IPS-18c (cell line): ENCODE results near the gene SERINC5.

Experiments
- H3K4me3 ChIP-seq: 2 replicates; pipeline ENCODE4 v1.7.0; 2013; ENCODE audit warnings: low read depth, mild to moderate bottlenecking, low read length, moderate library complexity; ENCODE audit not compliant: insufficient read depth
- H3K9me3 ChIP-seq: one replicate; pipeline ENCODE4 v1.6.1; 2013; ENCODE audit warnings: mild to moderate bottlenecking, low read length, moderate library complexity; ENCODE audit not compliant: control insufficient read depth, insufficient read depth

SERINC5 gene

GRCh38 chr5:80238097-80238496, 17.8 kb downstream of the SERINC5 start:
- H3K4me3 ChIP-seq: no peak overlapping the region

GRCh38 chr5:80237243-80237642, 18.6 kb downstream of the SERINC5 start:
- no peak overlapping the region for H3K4me3 ChIP-seq
- H3K9me3 ChIP-seq: no peaks in the 10 kb centered on the region

More at GRCh38 chr5:80238097-80238496, 17.8 kb downstream of the SERINC5 start:
- H3K9me3 ChIP-seq: peaks cover 5% of the 10 kb centered on the region

DNA sequence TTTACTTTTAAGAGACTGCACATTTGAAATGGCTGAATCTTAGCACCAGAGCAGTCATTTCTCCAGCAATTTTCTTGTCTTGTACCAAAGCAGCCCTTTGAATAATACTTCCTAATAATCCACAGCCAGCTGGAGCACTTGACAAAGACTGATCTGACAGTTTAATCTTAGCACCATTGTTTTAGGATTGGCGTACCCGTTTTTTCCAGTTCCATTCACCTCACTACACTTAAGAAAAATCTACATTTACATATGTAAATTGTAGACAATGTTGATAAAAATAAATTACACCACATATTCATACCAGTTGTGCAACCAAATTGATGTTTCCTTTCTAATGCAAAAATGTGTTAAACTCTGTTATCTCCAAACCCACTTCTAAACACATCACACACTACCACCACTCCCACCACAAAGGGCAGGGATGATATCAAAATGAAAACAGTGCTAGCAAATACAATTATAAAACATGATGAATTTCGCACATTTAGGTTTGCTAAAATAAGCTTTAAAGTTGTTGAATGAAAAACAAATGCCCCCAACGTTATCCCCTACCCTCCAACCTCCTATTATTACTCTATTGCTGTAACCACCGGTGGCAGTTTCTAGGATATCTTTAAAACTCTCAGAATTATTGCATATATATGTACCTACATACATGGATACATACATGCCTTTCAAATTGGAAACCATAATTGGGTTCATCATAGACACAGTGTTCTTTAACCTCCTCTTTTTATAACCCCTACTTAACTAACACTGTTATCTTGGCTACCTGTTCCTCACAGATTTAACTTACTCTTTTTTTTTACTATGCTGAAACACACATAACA, 21.5 kb downstream of the SERINC5 start:
- no peak overlapping the region for H3K4me3 ChIP-seq
- H3K9me3 ChIP-seq: no peaks in the 10 kb centered on the region

DNA sequence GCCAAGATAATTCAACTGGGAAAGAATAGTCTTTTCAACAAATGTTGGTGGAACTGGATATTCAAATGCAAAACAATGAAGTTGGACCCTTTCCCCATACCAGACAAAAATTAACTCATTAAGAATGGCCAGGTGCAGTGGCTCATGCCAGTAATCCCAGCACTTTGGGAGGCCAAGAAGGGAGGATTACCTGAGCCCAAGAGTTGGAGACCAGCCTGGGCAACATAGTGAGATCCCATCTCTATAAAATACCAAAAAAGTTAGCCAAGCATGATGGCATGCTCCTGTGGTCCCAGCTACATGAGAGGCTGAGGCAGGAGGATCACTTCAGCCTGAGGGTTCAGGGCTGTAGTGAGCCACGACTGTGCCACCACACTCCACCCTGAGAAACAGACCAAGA, 24.2 kb downstream of the SERINC5 start:
- H3K9me3 ChIP-seq: no peaks in the 10 kb centered on the region
- H3K4me3 ChIP-seq: no peak overlapping the region

DNA sequence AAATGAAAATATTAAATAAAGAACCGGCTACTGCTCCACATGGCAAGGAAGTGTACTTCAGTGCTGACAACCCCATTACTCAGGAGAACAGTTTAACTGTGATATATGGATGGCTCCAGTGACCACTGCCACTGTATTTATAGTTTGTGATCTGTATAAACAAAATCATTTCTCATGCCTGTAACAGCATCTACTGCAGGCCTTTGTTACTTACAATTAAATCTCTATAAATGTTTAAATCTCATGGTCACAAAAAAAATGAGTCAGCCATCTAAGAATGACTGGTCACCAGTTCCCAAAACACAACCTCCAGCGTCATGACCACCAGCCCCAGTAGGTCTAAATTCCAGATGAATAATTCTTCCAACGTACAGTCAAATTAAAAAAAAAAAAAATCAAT, 24.6 kb downstream of the SERINC5 start:
- Histone ChIP-seq H3K9me3 (no peaks in the 10 kb centered on the region), H3K4me3 (no peak overlapping the region)

GRCh38 chr5:80230269-80230992, 25.4 kb downstream of the SERINC5 start:
- Histone ChIP-seq H3K9me3 (no peaks in the 10 kb centered on the region), H3K4me3 (no peak overlapping the region)

- H3K9me3 ChIP-seq: no peaks in the 10 kb centered on the region
- H3K4me3 ChIP-seq: no peak overlapping the region
Observed at GRCh38 chr5:80229902-80230255, 26.0 kb downstream of the SERINC5 start.

GRCh38 chr5:80227979-80228596, 27.8 kb downstream of the SERINC5 start:
- Histone ChIP-seq H3K9me3 (no peaks in the 10 kb centered on the region), H3K4me3 (no peak overlapping the region)

- Histone ChIP-seq H3K4me3 (no peak overlapping the region), H3K9me3 (no peaks in the 10 kb centered on the region)
Observed at GRCh38 chr5:80225934-80226326, 29.9 kb downstream of the SERINC5 start.

DNA sequence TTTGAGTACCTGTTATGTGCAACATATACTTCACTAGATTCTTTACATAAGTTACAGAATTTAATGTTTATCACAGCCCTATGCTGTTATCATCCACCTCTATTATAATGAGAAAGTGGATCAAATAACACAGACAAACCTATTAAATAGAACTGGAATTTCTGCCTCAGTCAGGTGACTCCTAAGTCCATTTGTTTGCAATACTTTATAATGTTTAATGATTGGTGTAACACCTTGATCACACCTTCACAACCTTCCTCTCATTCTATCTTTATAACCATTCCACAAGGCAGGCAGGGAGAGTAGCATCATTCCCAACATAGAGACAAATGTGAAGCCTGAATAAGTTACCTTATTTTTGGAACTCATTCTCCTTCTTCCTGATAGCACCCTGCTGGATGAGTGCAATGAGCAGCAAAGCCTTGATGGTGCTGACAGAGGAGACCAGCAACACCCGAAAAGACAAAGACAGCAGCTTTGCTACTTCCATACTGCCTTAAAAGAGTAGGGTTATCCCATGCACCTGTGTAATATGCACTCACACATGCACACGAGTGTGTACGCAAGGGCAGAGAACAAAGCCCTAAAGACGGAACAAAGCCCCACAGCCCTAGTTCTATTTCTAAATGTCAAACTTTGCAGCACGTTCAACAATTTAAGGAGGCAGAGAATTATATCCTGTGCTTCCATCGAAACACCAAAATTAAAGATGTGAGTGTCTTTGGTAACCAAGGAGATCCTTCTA, 30.5 kb downstream of the SERINC5 start:
- no peak overlapping the region for H3K4me3 ChIP-seq

DNA sequence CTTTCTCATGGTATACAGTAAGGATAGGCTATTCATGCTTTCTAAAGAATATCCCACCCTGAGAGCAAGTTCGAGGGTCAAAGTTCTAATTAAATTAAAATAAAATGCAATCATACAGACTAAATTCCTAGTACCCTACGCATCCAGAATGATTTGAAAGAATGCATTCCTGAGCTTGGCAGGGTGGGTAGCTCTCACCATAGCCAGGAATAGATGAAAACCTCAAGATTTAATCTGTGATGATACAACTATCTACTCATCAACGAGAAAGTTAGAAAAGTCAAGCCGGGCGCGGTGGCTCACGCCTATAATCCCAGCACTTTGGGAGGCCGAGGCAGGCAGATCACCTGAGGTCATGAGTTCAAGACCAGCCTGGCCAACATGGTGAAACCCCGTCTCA, 32.3 kb downstream of the SERINC5 start:
- Histone ChIP-seq H3K9me3 (no peaks in the 10 kb centered on the region), H3K4me3 (no peak overlapping the region)

More for the DNA sequence above, 30.5 kb downstream of the SERINC5 start:
- H3K9me3 ChIP-seq: no peaks in the 10 kb centered on the region

- H3K4me3 ChIP-seq: no peak overlapping the region; the same call in 1 of the 2 replicates
- no peaks in the 10 kb centered on the region for H3K9me3 ChIP-seq
Observed at GRCh38 chr5:80220245-80220897, 35.5 kb downstream of the SERINC5 start.

GRCh38 chr5:80219391-80219790, 36.5 kb downstream of the SERINC5 start:
- no peak overlapping the region for H3K4me3 ChIP-seq
- no peaks in the 10 kb centered on the region for H3K9me3 ChIP-seq

- no peak overlapping the region for H3K4me3 ChIP-seq
- no peaks in the 10 kb centered on the region for H3K9me3 ChIP-seq
Observed at GRCh38 chr5:80217667-80218066, 38.2 kb downstream of the SERINC5 start.

DNA sequence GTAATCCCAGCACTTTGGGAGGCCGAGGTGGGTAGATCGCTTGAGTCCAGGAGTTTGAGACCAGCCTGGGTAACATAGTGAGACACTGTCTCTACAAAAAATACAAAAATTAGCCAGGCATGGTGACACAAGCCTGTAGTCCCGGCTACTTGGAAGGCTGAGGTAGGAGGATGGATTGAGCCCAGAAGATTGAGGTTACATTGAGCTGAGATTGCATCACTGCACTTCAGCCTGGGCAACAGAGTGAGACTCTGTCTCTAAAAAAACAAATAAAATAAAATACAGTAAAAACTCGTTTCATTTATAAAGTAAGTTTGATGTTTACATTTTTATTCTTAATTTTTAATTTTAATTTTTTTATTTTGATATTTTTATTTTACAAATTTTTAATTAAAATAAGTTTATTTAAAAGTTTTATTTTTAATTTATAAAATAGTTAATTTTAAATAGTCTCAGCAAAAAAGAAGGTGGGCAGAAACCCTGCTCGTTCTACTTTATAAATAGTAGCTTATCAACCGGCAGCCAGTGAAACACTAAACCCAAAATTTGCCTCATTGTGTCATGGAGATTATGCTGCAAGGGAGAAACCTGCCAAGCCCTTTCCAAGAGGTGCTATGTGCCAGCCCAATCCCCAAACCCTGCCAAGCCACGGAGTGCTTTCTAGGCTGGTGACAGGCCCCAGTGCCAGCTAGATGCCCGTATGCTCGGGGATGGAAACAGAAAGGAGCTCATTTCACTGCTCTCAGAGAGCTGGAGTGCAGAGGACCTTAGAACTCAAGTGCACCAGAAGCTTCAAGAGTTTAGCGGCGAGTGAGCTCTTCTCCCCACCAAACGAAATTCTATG, 38.9 kb downstream of the SERINC5 start:
- Histone ChIP-seq H3K9me3 (no peaks in the 10 kb centered on the region), H3K4me3 (no peak overlapping the region)

- H3K4me3 ChIP-seq: no peak overlapping the region
Observed at GRCh38 chr5:80216096-80216495, 39.8 kb downstream of the SERINC5 start.

More at GRCh38 chr5:80216096-80216495, 39.8 kb downstream of the SERINC5 start:
- no peaks in the 10 kb centered on the region for H3K9me3 ChIP-seq
